Cardiac muscle cell (in vitro differentiated cells and primary cell): ENCODE data around the gene KDM4B. TPM values are rescaled to one million over a fixed set of nuclear protein-coding genes. Genes with fewer than 3 reads are reported as not detected.

Experiments used
- DNase-seq, 2 donors: peaks; one replicate each; pipeline versions ENCODE4 v3.0.0 to v3.0.0-alpha.2; 2010 to 2017; ENCODE audit warnings: low read depth in 1 of 2, low spot score in 1 of 2
- H3K27ac ChIP-seq: fragments of 200-600 bp; sonication (generic); 2 replicates; pipeline ENCODE4 v1.5.1; 2016
- H3K27me3 ChIP-seq: fragments of 200-600 bp; sonication (generic); 2 replicates; pipeline ENCODE4 v1.6.0; 2016; ENCODE audit warnings: control low read depth
- H3K36me3 ChIP-seq: fragments of 200-600 bp; sonication (generic); 2 replicates; pipeline ENCODE4 v1.5.1; 2016; ENCODE audit warnings: control low read depth
- H3K4me1 ChIP-seq: fragments of 200-600 bp; sonication (generic); 2 replicates; pipeline ENCODE4 v1.8.1; 2017; ENCODE audit warnings: low read depth, mild to moderate bottlenecking, mixed run types
- H3K4me3 ChIP-seq: fragments of 200-600 bp; sonication (generic); 2 replicates; pipeline ENCODE4 v1.5.1; 2016; ENCODE audit warnings: mild to moderate bottlenecking
- H3K9me3 ChIP-seq: fragments of 200-600 bp; sonication (generic); 2 replicates; pipeline ENCODE4 v1.5.1; 2017; ENCODE audit warnings: low read depth, mild to moderate bottlenecking, control low read depth
- CTCF ChIP-seq: IDR thresholded peaks from 2 replicates; pipeline ENCODE4 v1.5.1; 2012; ENCODE audit warnings: low read depth, mild to moderate bottlenecking, low read length
- polyA plus RNA-seq: library from polyadenylated mRNA; unstranded; fragments of >200 nt; fragmentation: Nextera tagmentation; extraction: Ambion mirVana; gene quantifications from 2 replicates; pipeline ENCODE4 v1.2.1, GENCODE V29; 2016
- total RNA-seq: library from RNA; depleted of rRNA; stranded (reverse); fragments of >200 nt; gene quantifications from 2 replicates; pipeline ENCODE4 v1.2.3, GENCODE V29; 2016

KDM4B gene
- total and polyA plus RNA-seq, 2 experiments from 2014 or later = 74.6 to 90.6 TPM

GRCh38 chr19:5048727-5049553 lies 80.0 kb downstream of the KDM4B start:
- no peaks in the 10 kb centered on the region for H3K9me3 ChIP-seq
- no peaks in the 10 kb centered on the region for H3K27me3 ChIP-seq
- H3K4me1 ChIP-seq = peaks cover 14% of the 10 kb centered on the region
- no peak overlapping the region for H3K4me3 ChIP-seq
- DNase-seq = peak in 1 of 2 donors; percentile 65
- no peak for TF ChIP-seq CTCF
- peaks cover 14% of the 10 kb centered on the region for H3K36me3 ChIP-seq
- H3K27ac ChIP-seq = peak overlapping the region; percentile 75

GRCh38 chr19:5049561-5049960 lies 80.6 kb downstream of the KDM4B start:
- H3K27ac ChIP-seq = peak overlapping the region; percentile 75
- peaks cover 14% of the 10 kb centered on the region for H3K4me1 ChIP-seq
- no peaks in the 10 kb centered on the region for H3K27me3 ChIP-seq
- TF ChIP-seq CTCF = no peak
- H3K9me3 ChIP-seq = no peaks in the 10 kb centered on the region
- peaks cover 14% of the 10 kb centered on the region for H3K36me3 ChIP-seq
- no peak for DNase-seq
- H3K4me3 ChIP-seq = no peak overlapping the region

- peak in 1 of 2 donors; percentile 25 for DNase-seq
- TF ChIP-seq CTCF = no peak
- Histone ChIP-seq H3K27me3 (no peaks in the 10 kb centered on the region), H3K9me3 (no peaks in the 10 kb centered on the region), H3K27ac (peak overlapping the region; percentile 75), H3K4me1 (peaks cover 14% of the 10 kb centered on the region), H3K4me3 (no peak overlapping the region), H3K36me3 (peaks cover 14% of the 10 kb centered on the region)
Measured at GRCh38 chr19:5050067-5050656, 81.2 kb downstream of the KDM4B start.

GRCh38 chr19:5050905-5051304 lies 82.0 kb downstream of the KDM4B start:
- peaks cover 14% of the 10 kb centered on the region for H3K4me1 ChIP-seq

GRCh38 chr19:5051619-5052018 lies 82.7 kb downstream of the KDM4B start:
- DNase-seq = no peak
- Histone ChIP-seq H3K27me3 (no peaks in the 10 kb centered on the region), H3K27ac (no peak overlapping the region), H3K4me1 (peaks cover 14% of the 10 kb centered on the region), H3K9me3 (no peaks in the 10 kb centered on the region), H3K4me3 (no peak overlapping the region), H3K36me3 (peaks cover 14% of the 10 kb centered on the region)
- no peak for TF ChIP-seq CTCF

More at GRCh38 chr19:5050905-5051304, 82.0 kb downstream of the KDM4B start:
- no peaks in the 10 kb centered on the region for H3K9me3 ChIP-seq
- H3K27ac ChIP-seq = peak overlapping the region; percentile 17
- H3K36me3 ChIP-seq = peaks cover 14% of the 10 kb centered on the region
- no peak overlapping the region for H3K4me3 ChIP-seq
- no peak for TF ChIP-seq CTCF
- no peak for DNase-seq
- no peaks in the 10 kb centered on the region for H3K27me3 ChIP-seq
